GM12878 (cell line): ENCODE measurements around the gene ZBTB21. TPM values are rescaled to one million over a fixed set of nuclear protein-coding genes. Genes with fewer than 3 reads are reported as not detected.
A peak's percentile ranks its signal among the peaks of the same experiment; 100 is the strongest.

Experiments
- ATAC-seq: fragments of 200-7000 bp; cut with Tn5 transposase; 3 replicates; pipeline ENCODE4 v1.9.1; 2020; ENCODE audit warnings: mild to moderate bottlenecking, moderate library complexity
- BruUV-seq: library from RNA; stranded (reverse); fragments of 400-500 nt; replicated peaks from 2 replicates; lab custom pipeline; 2021; lab: Mats Ljungman, UMichigan
- CTCF ChIA-PET: fragments of 300-600 bp; sonication (Branson Sonifier 250); formaldehyde crosslinking; extraction: SDS; loops from one replicate; lab custom pipeline; 2021; ENCODE audit warnings: inconsistent platforms; lab: Yijun Ruan, JAX
- POLR2A ChIA-PET: fragments of 350-600 bp; formaldehyde crosslinking; extraction: SDS; loops from one replicate; lab custom pipeline; 2021; ENCODE audit warnings: inconsistent platforms; lab: Charles Lee
- RAD21 ChIA-PET: fragments of 300-600 bp; sonication (Branson Sonifier 250); formaldehyde crosslinking; loops from one replicate; lab custom pipeline; 2023; ENCODE audit warnings: antibody characterized with exemption; ENCODE audit not compliant: unreplicated experiment; lab: Charles Lee
- SMC1A ChIA-PET: fragments of 300-600 bp; sonication (Branson Sonifier 250); formaldehyde crosslinking; loops from one replicate; lab custom pipeline; 2023; ENCODE audit not compliant: unreplicated experiment, uncharacterized antibody; lab: Charles Lee
- DNase-seq: peaks from one replicate; pipeline ENCODE4 v3.0.0-alpha.2; 2011; ENCODE audit warnings: low read depth, low spot score
- FAIRE-seq: peaks from 3 replicates; lab custom pipeline; 2011; peaks lifted over from hg19 to GRCh38; lab: Jason Lieb, UNC
- H2AFZ ChIP-seq: 2 replicates; pipeline ENCODE4 v1.6.0; 2011; ENCODE audit warnings: low read depth, low read length, control low read depth; ENCODE audit not compliant: control insufficient read depth
- H3K27ac ChIP-seq: 2 replicates; pipeline ENCODE4 v1.5.1; 2011; ENCODE audit warnings: control low read depth; ENCODE audit not compliant: control insufficient read depth, insufficient read depth
- H3K27me3 ChIP-seq, 2 experiments: replicated peaks in 1 of 2; 2 replicates each; pipeline versions ENCODE4 v1.6.0 to v1.6.1; 2011; ENCODE audit warnings: low read length in 1 of 2; ENCODE audit not compliant: control insufficient read depth in 2 of 2, insufficient read depth in 2 of 2
- H3K36me3 ChIP-seq, 2 experiments: 2 replicates each; pipeline ENCODE4 v1.5.1; 2011; ENCODE audit warnings: low read length in 1 of 2; ENCODE audit not compliant: control insufficient read depth in 2 of 2, insufficient read depth in 2 of 2
- H3K4me1 ChIP-seq: 2 replicates; pipeline ENCODE4 v1.6.1; 2011; ENCODE audit warnings: mild to moderate bottlenecking, low read length, moderate library complexity, mixed read lengths; ENCODE audit not compliant: control insufficient read depth, insufficient read depth
- H3K4me2 ChIP-seq: 2 replicates; pipeline ENCODE4 v1.6.0; 2011; ENCODE audit warnings: control low read depth; ENCODE audit not compliant: control insufficient read depth, insufficient read depth
- H3K4me3 ChIP-seq: fragments of 200-600 bp; sonication (generic); 2 replicates; pipeline ENCODE4 v1.5.1; 2016
- H3K79me2 ChIP-seq: 2 replicates; pipeline ENCODE4 v1.6.0; 2011; ENCODE audit warnings: low read length; ENCODE audit not compliant: control insufficient read depth, insufficient read depth
- H3K9ac ChIP-seq: 2 replicates; pipeline ENCODE4 v1.8.0; 2011; ENCODE audit warnings: low read length, control low read depth, mixed read lengths; ENCODE audit not compliant: control insufficient read depth, insufficient read depth
- H3K9me3 ChIP-seq: replicated peaks from 3 replicates; pipeline ENCODE4 v1.5.1; 2011; ENCODE audit warnings: mild to moderate bottlenecking, low read length; ENCODE audit not compliant: control insufficient read depth, insufficient read depth
- H4K20me1 ChIP-seq: 2 replicates; pipeline ENCODE4 v1.6.0; 2011; ENCODE audit not compliant: control insufficient read depth, insufficient read depth
- CHD2 ChIP-seq: IDR thresholded peaks from 2 replicates; pipeline ENCODE4 v1.6.1; 2011; ENCODE audit warnings: low read depth, low read length, improper control_type of control experiment, borderline replicate concordance
- IRF4 ChIP-seq: IDR thresholded peaks from 2 replicates; pipeline ENCODE4 v1.6.1; 2011; ENCODE audit warnings: low read depth, low read length
- NFIC ChIP-seq: IDR thresholded peaks from 2 replicates; pipeline ENCODE4 v1.6.1; 2012; ENCODE audit warnings: low read depth, mild to moderate bottlenecking, inconsistent platforms, low read length, moderate library complexity
- POLR2A ChIP-seq: IDR thresholded peaks from 2 replicates; pipeline ENCODE4 v1.6.1; 2011; ENCODE audit warnings: low read depth, mild to moderate bottlenecking, low read length
- WGBS: methylation state at CpG from one replicate; pipeline ENCODE4 v1.1.6; 2016; ENCODE audit warnings: low lambda C conversion rate; ENCODE audit not compliant: insufficient replicate concordance, insufficient coverage; ENCODE audit errors: missing lambda C conversion rate; 5-methylcytosine and 5-hydroxymethylcytosine counted together
- in situ Hi-C: fragments of 300-500 bp; cut with MboI; formaldehyde crosslinking; loops from 9 replicates; pipeline ENCODE4 v1.14.3; 2018; ENCODE audit warnings: mixed read lengths
- intact Hi-C: fragments of 100-400 bp; cut with micrococcal nuclease; formaldehyde crosslinking; loops from one replicate; pipeline ENCODE4 v1.14.2; 2022; ENCODE audit not compliant: unreplicated experiment
- polyA plus RNA-seq, 11 experiments: library from polyadenylated mRNA; depleted of rRNA in 4 of 11; unstranded in 6 of 11; stranded (reverse) in 5 of 11; fragments of >200 nt; fragmentation: Nextera tagmentation in 4 of 11; fragmentation: Illumina TruSeq in 1 of 11; extraction: Ambion mirVana in 4 of 11; extraction: Trizol in 1 of 11; gene quantifications; 1 replicate in 1 of 11; 2 replicates in 10 of 11; pipeline versions ENCODE4 v1.2.1 to v1.2.3, GENCODE V29; 2011 to 2016; ENCODE audit warnings: inconsistent platforms in 2 of 11, missing spikeins in 2 of 11, low read depth in 1 of 11
- total RNA-seq, 4 experiments: library from RNA; depleted of rRNA in 3 of 4; stranded (reverse); fragments of >200 nt in 3 of 4; fragmentation: Illumina TruSeq in 1 of 4; extraction: Trizol in 1 of 4; gene quantifications; 2 replicates each; pipeline versions ENCODE4 v1.2.1 to v1.2.3, GENCODE V29; 2013 to 2021

ZBTB21 gene
- total and polyA plus RNA-seq, 10 of the 15 experiments (the other 5 are each of a cell fraction or from before 2014, with no cell fraction given) = 1.8 to 21.6 (median 10.6) TPM

DNA sequence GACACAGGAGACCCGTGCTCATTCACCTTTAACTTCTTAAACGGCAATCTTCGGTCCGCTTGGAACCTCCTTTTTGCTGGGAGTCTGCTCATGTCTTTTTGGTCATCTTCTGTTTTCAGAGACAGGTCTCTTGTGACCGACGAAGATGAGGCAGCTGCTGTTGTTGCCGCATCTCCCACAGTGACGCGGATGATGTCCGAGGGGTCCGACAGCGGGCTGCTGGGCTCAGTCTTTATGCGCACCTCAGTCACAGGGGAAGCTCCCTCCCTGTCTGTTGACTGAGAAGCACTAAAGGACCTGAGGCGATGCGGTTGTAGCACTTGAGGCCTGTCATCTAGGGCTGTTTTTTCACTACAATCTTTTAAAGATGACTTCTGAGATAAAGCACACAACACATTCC is 17.6 kb downstream of the ZBTB21 start:
- intact Hi-C loops = no loop called here
- ChIA-PET CTCF (no interaction called here), POLR2A (no interaction called here), SMC1A (interaction anchor here (1.0 to 1.2 kb wide), 2 partner anchors 12 to 13 kb away, joined by 3 to 5 read pairs; no protein-coding TSS in a partner anchor), RAD21 (no interaction called here)
- no peak overlapping the region for H3K27ac ChIP-seq
- H3K79me2 ChIP-seq = no peaks in the 10 kb centered on the region; the same call in 1 of the 2 replicates
- no peak overlapping the region for H3K4me3 ChIP-seq
- peaks cover 8 to 44% of the 10 kb centered on the region in 2 experiments for H3K36me3 ChIP-seq
- H3K4me2 ChIP-seq = no peak overlapping the region
- no peaks in the 10 kb centered on the region for H4K20me1 ChIP-seq
- H2AFZ ChIP-seq = no peak overlapping the region
- H3K9me3 ChIP-seq = peaks cover 14% of the 10 kb centered on the region; the same call in 2 of the 3 replicates
- DNase-seq (no peak), ATAC-seq (no peak), FAIRE-seq (no peak)
- in situ Hi-C loops = no loop called here
- no peak overlapping the region for H3K9ac ChIP-seq
- TF ChIP-seq IRF4 = no peak
- no peak for TF ChIP-seq CHD2
- TF ChIP-seq POLR2A = 0 out of 2 replicates have a peak, but pooled peaks have one; percentile 7
- no peaks in the 10 kb centered on the region for H3K4me1 ChIP-seq
- no TSS peak for BruUV-seq
- no peaks in the 10 kb centered on the region for H3K27me3 ChIP-seq
- WGBS = 98% methylated on average over 15 of the region's 15 CpGs

DNA sequence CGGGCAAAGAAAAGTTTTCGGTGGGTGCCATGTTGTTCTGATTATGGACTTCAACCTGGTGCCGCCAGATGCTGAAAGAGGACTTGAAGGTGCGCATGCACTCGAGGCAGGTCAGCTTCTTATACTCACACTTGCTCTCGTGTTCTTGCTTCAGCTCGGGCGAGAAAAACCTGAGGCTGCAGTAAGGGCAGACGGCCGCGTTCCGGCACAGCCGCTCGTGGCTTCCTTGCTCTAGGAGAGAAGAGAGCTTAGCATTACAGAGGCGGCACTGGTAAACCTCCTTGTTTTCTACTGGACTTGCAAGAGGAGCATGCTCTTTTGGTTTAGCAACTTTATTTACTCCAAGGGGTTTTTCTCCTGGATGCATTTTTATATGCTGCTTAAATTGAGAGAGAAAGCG is 18.5 kb downstream of the ZBTB21 start:
- no peaks in the 10 kb centered on the region for H3K27me3 ChIP-seq
- peaks cover 8 to 42% of the 10 kb centered on the region in 2 experiments for H3K36me3 ChIP-seq
- H2AFZ ChIP-seq = no peak overlapping the region
- 96% methylated on average over 15 of the region's 16 CpGs for WGBS
- intact Hi-C loops (no loop called here), in situ Hi-C loops (no loop called here)
- H3K4me3 ChIP-seq = no peak overlapping the region
- SMC1A ChIA-PET = interaction anchor here (0.7 to 1.0 kb wide), 2 partner anchors 13 to 24 kb away, joined by 3 read pairs; no protein-coding TSS in a partner anchor
- POLR2A ChIA-PET = interaction anchor here (0.5 kb wide), 1 partner anchor 63 kb away, joined by 5 read pairs; no protein-coding TSS in a partner anchor
- H3K27ac ChIP-seq = no peak overlapping the region
- no TSS peak for BruUV-seq
- H3K4me2 ChIP-seq = no peak overlapping the region
- H3K4me1 ChIP-seq = no peaks in the 10 kb centered on the region
- no peaks in the 10 kb centered on the region; the same call in 1 of the 2 replicates for H3K79me2 ChIP-seq
- no peak for ATAC-seq
- peaks cover 12% of the 10 kb centered on the region; the same call in 2 of the 3 replicates for H3K9me3 ChIP-seq
- DNase-seq = no peak
- RAD21 ChIA-PET = no interaction called here
- no peak for FAIRE-seq
- CTCF ChIA-PET = interaction anchor here (0.9 kb wide), 1 partner anchor 116 kb away, joined by 3 read pairs; no protein-coding TSS in a partner anchor
- TF ChIP-seq NFIC = no peak
- TF ChIP-seq, all 136 proteins: peak for 0
- no peaks in the 10 kb centered on the region for H4K20me1 ChIP-seq
- H3K9ac ChIP-seq = no peak overlapping the region
